IPS-18a (cell line): ENCODE results near the gene GMDS.

ENCODE experiments used
- H3K27ac ChIP-seq: one replicate; pipeline ENCODE4 v1.5.1; 2013; ENCODE audit warnings: low read length
- H3K27me3 ChIP-seq: one replicate; pipeline ENCODE4 v1.6.1; 2013; ENCODE audit warnings: mild to moderate bottlenecking, low read length; ENCODE audit not compliant: control insufficient read depth, insufficient read depth
- H3K36me3 ChIP-seq: one replicate; pipeline ENCODE4 v1.6.1; 2013; ENCODE audit warnings: low read depth, low read length; ENCODE audit not compliant: control insufficient read depth
- H3K4me1 ChIP-seq: one replicate; pipeline ENCODE4 v1.6.1; 2013; ENCODE audit warnings: low read depth, low read length; ENCODE audit not compliant: control insufficient read depth
- H3K4me3 ChIP-seq: one replicate; pipeline ENCODE4 v1.5.1; 2013; ENCODE audit warnings: low read length
- H3K9ac ChIP-seq: one replicate; pipeline ENCODE4 v1.6.1; 2013; ENCODE audit warnings: mild to moderate bottlenecking, low read length, moderate library complexity
- H3K9me3 ChIP-seq: one replicate; pipeline ENCODE4 v1.6.1; 2013; ENCODE audit warnings: low read depth, low read length; ENCODE audit not compliant: control insufficient read depth

GMDS gene

DNA sequence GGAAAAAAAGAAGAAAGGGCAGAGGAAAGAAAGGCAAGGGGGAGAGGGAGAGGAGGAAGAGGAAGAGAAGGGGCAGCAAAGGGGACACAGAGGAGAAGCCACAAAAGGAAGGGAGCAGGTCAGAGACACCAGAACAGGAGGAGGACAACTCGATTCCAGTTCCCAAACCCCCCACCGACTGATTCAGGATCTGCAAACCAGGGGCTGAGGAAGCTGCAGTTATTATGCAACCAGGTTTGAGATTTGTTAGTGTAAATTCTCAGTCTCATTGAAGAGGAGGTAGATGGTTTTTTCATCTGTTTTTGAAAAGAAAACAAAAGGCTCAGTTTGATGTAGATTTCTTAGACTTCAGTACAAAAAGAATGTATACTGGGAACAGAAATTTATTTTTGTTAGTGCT lies 432.9 kb downstream of the GMDS start:
- no peak overlapping the region for H3K27ac ChIP-seq
- H3K27me3 ChIP-seq: no peaks in the 10 kb centered on the region
- no peaks in the 10 kb centered on the region for H3K9me3 ChIP-seq
- H3K4me3 ChIP-seq: no peak overlapping the region
- H3K9ac ChIP-seq: no peak overlapping the region
- H3K4me1 ChIP-seq: no peaks in the 10 kb centered on the region
- H3K36me3 ChIP-seq: no peaks in the 10 kb centered on the region

DNA sequence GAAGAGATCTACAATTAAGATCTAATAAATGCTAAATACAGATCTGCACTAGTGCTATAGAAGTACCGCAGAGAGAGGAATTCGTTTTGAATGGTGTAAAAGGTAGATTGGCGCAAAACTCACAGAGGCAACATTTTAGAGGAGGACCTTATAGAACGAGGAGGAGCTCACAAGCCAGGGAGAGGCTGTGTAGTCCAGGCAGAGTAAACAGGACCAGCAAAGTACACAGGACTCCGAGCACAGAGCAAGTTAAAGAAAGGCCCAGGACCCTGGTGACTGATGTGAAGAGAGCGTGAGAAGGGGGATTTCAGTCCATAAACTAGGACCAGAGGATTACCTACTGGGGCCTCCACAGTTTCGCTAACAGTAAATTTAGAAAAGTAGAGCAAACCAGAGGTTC lies 433.4 kb downstream of the GMDS start:
- Histone ChIP-seq H3K9me3 (no peaks in the 10 kb centered on the region), H3K36me3 (no peaks in the 10 kb centered on the region), H3K4me3 (no peak overlapping the region), H3K4me1 (no peaks in the 10 kb centered on the region), H3K27ac (no peak overlapping the region), H3K9ac (no peak overlapping the region), H3K27me3 (no peaks in the 10 kb centered on the region)

DNA sequence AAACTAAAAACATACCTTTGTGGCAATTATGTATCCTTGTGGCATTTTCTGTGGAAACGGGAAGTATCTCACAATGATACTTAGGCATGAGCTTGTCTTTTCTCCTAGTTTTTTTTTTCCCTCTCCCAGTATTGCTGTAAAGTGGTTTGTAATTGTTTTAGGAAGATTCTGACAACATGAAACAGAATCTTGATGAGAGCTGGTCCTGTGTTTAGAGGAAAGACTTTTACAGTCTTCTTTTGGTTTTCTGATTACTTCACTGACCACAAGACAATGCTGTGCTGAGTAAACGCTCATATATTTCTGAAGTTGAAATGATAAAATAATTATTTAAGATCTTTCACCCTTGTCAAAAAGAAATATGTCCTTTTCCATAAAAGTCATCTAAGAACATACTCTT lies 434.5 kb downstream of the GMDS start:
- H3K9me3 ChIP-seq: no peaks in the 10 kb centered on the region
- no peak overlapping the region for H3K27ac ChIP-seq
- H3K27me3 ChIP-seq: no peaks in the 10 kb centered on the region
- no peak overlapping the region for H3K4me3 ChIP-seq
- no peaks in the 10 kb centered on the region for H3K36me3 ChIP-seq
- no peaks in the 10 kb centered on the region for H3K4me1 ChIP-seq
- no peak overlapping the region for H3K9ac ChIP-seq

DNA sequence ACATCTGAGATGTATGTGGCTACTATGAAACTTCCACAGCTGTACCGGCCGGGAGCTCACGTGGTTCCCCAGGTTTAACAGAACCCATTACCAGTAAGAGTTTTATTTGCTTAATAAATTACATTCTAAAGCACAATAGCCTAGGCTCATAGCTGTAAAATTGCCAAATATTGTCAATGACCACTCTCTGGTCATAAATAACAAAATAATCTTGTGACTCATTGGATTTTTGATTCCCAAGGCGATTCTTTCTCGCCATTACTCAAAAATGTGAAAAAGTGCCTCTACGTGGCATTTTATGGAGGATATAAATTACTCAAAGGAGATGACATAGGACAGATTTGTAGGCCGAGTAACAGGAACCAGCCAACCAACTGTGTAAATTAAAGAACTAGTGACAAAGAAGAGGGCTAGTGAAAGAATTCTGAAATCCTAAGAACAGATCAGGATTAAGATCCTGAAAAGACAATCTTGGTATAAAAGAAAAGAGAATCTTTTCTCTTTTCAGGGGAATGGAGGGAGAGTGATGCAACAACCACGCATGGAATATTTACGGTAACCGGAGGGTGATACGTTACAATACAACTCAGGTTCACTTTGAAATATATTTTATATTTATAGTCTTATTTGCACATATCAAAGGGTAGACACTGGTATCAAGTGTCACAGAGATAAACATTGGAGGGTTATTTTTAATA lies 436.0 kb downstream of the GMDS start:
- H3K27me3 ChIP-seq: no peaks in the 10 kb centered on the region
- no peak overlapping the region for H3K4me3 ChIP-seq
- no peaks in the 10 kb centered on the region for H3K36me3 ChIP-seq
- no peak overlapping the region for H3K27ac ChIP-seq
- no peaks in the 10 kb centered on the region for H3K9me3 ChIP-seq
- H3K4me1 ChIP-seq: no peaks in the 10 kb centered on the region
- no peak overlapping the region for H3K9ac ChIP-seq

DNA sequence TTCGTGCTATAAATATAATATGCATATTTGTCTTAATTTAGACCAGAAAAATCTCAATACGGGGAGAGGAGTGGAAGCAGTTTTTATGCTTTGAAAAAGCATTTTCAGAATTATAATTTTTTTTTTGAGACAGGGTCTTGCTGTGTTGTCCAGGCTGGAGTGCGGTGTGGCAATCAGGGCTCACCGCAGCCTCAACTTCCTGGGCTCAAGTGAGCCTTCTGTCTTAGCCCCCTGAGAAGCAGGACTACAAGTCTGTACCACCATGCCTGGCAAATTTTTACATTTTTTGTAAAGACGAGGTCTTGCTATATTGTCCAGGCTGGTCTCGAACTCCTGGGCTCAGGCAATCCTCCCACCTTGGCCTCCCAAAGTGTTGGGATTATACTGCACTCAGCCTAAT lies 438.5 kb downstream of the GMDS start:
- Histone ChIP-seq H3K9me3 (no peaks in the 10 kb centered on the region), H3K27ac (no peak overlapping the region), H3K27me3 (no peaks in the 10 kb centered on the region), H3K9ac (no peak overlapping the region), H3K4me3 (no peak overlapping the region), H3K4me1 (peaks cover 12% of the 10 kb centered on the region), H3K36me3 (no peaks in the 10 kb centered on the region)

DNA sequence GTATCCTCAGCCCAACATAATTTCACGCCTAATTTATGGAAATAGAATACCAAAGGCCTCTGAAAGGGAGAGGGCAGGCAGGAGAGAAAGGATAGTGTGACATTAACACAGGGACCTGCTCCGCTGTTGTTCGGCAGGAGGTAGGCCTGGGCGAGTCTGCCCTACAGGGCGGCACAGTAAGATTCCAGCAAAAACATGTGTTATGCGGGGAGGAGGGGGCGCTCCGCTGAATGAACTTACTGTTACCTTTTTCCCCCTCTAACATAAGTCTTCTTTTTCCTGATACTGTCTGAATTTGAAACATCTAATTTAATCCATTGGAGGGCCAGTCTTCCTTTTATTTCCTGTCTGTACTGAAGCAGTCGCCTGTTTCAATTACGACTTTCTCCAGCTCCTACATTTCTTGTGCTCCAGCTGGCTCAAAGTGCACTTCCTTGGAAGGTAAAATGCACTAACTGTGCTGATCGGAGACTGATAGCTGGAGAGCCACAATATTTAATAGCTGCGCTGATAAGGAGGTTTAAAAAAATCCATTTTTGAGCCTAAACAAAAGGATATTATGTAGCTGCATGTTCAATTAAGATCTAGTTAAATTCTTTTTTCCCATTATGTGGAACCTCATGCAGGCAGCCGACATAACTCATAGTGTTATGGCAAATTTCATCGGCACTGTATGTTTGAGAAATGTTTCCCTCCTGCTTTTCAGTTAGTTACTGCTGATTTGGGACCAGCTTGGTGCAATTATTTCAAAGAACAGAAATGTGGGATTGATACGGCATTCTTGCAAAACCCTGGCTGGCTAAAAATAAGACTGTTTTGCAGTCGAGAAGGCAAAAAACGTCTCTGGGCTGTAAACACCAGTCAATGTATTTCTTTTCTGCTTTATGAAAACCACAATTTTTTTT lies 442.7 kb downstream of the GMDS start:
- Histone ChIP-seq H3K36me3 (no peaks in the 10 kb centered on the region), H3K9ac (no peak overlapping the region), H3K27ac (no peak overlapping the region), H3K4me3 (no peak overlapping the region), H3K9me3 (no peaks in the 10 kb centered on the region), H3K27me3 (no peaks in the 10 kb centered on the region), H3K4me1 (peaks cover 12% of the 10 kb centered on the region)

DNA sequence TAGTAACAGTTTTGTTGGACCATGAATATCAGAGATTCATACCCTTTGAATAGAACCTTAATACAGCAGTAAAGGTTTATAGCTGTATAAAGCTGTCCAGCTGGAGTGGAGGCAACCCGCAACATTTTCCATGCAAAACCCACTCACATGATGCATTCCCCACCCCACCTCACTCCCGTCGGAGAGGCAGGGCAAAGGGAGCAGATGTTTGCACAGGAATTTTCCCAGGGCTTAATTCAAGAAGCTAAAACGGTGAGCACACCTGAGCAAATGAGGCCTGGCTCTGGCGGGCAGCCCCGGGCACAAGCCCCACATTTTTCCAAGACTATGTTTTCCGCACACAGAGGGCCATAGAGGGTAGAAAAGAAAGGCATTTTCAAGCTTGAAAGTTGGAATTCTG lies 444.0 kb downstream of the GMDS start:
- Histone ChIP-seq H3K27ac (no peak overlapping the region), H3K9ac (no peak overlapping the region), H3K4me3 (no peak overlapping the region), H3K9me3 (no peaks in the 10 kb centered on the region), H3K27me3 (no peaks in the 10 kb centered on the region), H3K36me3 (no peaks in the 10 kb centered on the region), H3K4me1 (peaks cover 12% of the 10 kb centered on the region)

DNA sequence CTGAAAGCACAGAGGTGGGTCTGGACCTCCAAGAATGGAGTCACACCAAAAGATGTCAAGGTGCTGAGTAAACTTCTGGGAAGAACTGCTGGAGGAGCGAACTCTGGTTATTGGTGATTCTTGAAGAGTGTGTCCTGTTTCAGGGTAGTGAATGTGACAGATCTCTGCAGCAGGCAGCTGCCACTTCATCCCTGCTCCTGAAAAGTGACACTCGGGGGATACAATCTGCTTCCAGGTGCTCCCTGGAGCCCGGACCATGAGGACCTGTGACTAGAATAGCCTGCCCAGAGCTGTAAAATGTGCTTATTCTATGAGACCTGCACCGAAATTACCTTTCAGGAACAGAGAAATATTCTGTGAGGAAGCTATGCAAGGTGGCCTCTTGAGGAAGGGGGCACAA lies 444.6 kb downstream of the GMDS start:
- no peaks in the 10 kb centered on the region for H3K9me3 ChIP-seq
- H3K36me3 ChIP-seq: no peaks in the 10 kb centered on the region
- H3K27me3 ChIP-seq: no peaks in the 10 kb centered on the region
- peaks cover 12% of the 10 kb centered on the region for H3K4me1 ChIP-seq
- H3K9ac ChIP-seq: no peak overlapping the region
- no peak overlapping the region for H3K4me3 ChIP-seq
- no peak overlapping the region for H3K27ac ChIP-seq

DNA sequence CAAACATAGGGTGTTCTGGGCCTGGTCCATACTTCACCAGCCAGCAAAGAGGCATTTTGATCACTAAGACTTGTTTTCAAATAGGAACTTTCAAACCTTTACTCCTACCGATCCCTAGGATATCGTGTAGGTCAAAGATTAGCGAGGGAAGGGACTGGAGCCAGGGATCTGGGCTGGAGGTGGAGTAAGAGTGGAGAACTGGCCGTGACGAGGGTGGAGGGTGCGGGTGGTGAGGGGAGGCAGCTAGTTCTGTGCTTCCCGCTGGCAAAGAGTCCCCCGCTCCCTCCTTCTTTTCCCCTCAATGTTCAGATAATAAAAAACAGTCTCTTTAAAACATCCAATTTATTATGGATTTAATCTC lies 446.5 kb downstream of the GMDS start:
- Histone ChIP-seq H3K36me3 (no peaks in the 10 kb centered on the region), H3K4me1 (peaks cover 12% of the 10 kb centered on the region), H3K4me3 (no peak overlapping the region), H3K9me3 (no peaks in the 10 kb centered on the region), H3K27ac (no peak overlapping the region), H3K9ac (no peak overlapping the region), H3K27me3 (no peaks in the 10 kb centered on the region)

DNA sequence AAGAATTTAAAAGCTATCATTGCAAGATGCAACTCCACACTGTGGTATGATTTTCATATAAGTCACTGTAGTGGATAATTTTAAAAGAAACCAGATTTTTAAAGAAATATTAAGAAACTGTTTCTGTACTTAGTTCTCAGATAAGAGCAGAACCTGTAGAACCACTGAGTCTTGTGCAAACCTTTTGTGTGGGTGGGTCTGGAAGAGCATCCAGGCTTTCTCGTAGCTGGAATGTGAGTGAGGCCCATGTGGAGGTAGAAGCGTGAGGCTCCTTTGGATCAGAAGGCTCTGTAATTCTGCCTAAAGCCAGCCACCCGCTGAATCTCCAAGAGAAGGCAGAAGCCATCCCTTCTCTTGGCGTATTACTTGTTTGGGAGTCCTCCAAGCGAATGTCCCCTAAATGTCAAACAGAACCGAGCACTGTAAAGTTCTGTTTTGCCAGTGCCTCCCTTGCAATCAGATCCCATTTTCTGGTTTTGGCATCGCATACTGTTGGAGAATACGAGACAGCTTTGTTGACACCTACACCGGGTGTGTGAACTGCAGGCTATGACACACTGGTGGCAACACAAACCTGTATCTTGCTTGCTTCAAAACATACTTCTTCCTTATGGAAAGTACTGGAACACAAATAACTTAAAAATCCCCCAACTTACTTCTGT lies 447.0 kb downstream of the GMDS start:
- H3K4me3 ChIP-seq: no peak overlapping the region
- H3K36me3 ChIP-seq: no peaks in the 10 kb centered on the region
- peaks cover 12% of the 10 kb centered on the region for H3K4me1 ChIP-seq
- H3K27me3 ChIP-seq: no peaks in the 10 kb centered on the region
- H3K27ac ChIP-seq: no peak overlapping the region
- H3K9ac ChIP-seq: no peak overlapping the region
- no peaks in the 10 kb centered on the region for H3K9me3 ChIP-seq

DNA sequence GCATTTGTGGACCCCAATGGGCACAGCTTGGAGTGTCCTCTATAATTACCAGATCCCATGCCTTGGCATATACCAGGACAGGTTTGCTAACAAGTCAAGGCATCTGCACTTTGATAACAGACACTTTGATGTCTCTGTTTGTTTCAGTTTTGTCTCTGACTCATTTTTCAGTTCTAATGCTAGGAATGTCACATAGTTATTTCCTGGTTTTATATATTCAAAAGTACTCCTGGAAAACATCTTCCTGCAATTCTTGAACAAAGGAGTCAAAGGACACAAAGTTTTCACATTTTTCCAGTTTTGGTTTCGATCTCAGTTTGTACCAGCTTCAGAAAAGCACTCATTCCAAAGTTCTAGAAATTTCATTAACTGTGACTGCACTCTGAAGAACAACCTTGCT lies 447.6 kb downstream of the GMDS start:
- H3K27ac ChIP-seq: no peak overlapping the region
- H3K9ac ChIP-seq: no peak overlapping the region
- no peak overlapping the region for H3K4me3 ChIP-seq
- H3K36me3 ChIP-seq: no peaks in the 10 kb centered on the region
- H3K9me3 ChIP-seq: no peaks in the 10 kb centered on the region
- H3K27me3 ChIP-seq: no peaks in the 10 kb centered on the region
- peaks cover 9% of the 10 kb centered on the region for H3K4me1 ChIP-seq
